Adipocyte (in vitro differentiated cells): ENCODE results near the gene RAPGEF2.

Source experiments
- DNase-seq: peaks from one replicate; pipeline ENCODE4 v3.0.0-alpha.2; 2015; ENCODE audit warnings: low read depth
- H3K27me3 ChIP-seq: replicated peaks from 2 replicates; pipeline ENCODE4 v1.7.0; 2013; ENCODE audit warnings: mild to moderate bottlenecking, low read length, moderate library complexity; ENCODE audit not compliant: control insufficient read depth, insufficient read depth
- H3K36me3 ChIP-seq: 2 replicates; pipeline ENCODE4 v1.7.0; 2013; ENCODE audit warnings: low read length, mild to moderate bottlenecking, moderate library complexity; ENCODE audit not compliant: control insufficient read depth, insufficient read depth, severe bottlenecking
- H3K4me1 ChIP-seq: 2 replicates; pipeline ENCODE4 v1.7.0; 2013; ENCODE audit warnings: mild to moderate bottlenecking, low read length, moderate library complexity; ENCODE audit not compliant: control insufficient read depth, insufficient read depth
- H3K4me3 ChIP-seq: 2 replicates; pipeline ENCODE4 v1.7.0; 2013; ENCODE audit warnings: mild to moderate bottlenecking, low read length, moderate library complexity
- H3K9ac ChIP-seq: 2 replicates; pipeline ENCODE4 v1.7.0; 2013; ENCODE audit warnings: mild to moderate bottlenecking, low read length, moderate library complexity
- H3K9me3 ChIP-seq: 2 replicates; pipeline ENCODE4 v1.7.0; 2013; ENCODE audit warnings: mild to moderate bottlenecking, low read length, moderate library complexity; ENCODE audit not compliant: control insufficient read depth

The RAPGEF2 gene

DNA sequence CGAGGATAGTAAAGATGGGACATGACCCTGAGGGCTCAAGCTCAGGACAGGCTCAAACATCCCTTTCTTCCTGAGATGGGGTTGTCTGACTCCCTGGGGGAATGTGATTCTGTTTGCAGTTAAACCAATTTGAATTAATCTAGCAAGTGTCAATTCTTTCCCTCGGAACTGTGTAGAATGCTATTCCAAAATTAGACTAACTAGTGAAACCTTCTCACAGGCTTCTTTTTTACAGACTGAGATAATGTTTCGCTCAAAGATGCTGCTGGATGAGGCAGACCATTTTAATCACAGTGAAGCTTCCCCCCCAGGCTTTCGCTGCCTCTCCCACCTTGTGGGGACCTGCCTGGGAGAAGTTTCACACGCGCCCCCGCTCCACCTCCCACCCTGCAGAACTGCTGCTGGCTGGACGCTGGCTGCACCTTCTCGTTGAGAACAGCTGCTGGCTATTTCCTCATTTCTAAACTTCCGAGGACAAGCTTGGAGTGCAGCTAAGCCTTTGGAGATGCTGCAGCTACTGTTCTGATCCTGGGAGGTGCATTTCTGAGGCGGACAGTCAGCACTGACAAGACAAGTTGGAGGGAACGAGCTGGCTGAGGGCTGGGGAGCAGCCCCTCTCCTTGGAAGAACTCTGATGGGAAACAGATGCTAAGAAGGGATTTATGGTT lies 297.8 kb downstream of the RAPGEF2 start:
- Histone ChIP-seq H3K9me3 (no peaks in the 10 kb centered on the region), H3K36me3 (no peaks in the 10 kb centered on the region), H3K9ac (no peak overlapping the region), H3K27me3 (no peaks in the 10 kb centered on the region), H3K4me3 (peak overlapping the region; percentile 24), H3K4me1 (peaks cover 26% of the 10 kb centered on the region)
- DNase-seq, result peak; percentile 45

DNA sequence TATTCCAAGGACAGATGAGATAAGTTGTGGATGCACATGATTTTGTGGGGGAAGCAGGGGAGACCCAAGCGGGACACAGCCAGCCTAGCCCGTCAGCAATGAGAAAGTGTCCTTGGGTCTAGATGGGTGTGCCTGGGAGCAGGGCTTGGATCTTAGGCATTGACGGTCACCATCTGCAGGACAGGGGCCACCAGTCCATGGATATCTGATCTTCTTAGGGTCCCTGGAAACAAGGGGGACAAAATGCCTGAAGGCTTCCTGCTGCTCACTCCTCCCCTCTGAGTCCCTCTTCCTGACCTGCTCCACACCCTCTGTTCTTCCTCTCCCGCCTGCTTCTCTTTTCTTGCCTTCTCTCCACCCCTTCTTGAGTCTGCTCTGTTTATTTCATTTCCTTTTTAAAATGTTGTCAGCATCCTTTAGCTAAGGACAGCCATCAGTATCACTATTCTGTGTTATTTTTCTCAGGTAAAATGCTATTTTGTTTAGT lies 298.4 kb downstream of the RAPGEF2 start:
- Histone ChIP-seq H3K9ac (no peak overlapping the region), H3K9me3 (no peaks in the 10 kb centered on the region), H3K27me3 (no peaks in the 10 kb centered on the region), H3K36me3 (no peaks in the 10 kb centered on the region), H3K4me1 (peaks cover 26% of the 10 kb centered on the region), H3K4me3 (peak overlapping the region; percentile 24)
- no peak for DNase-seq

DNA sequence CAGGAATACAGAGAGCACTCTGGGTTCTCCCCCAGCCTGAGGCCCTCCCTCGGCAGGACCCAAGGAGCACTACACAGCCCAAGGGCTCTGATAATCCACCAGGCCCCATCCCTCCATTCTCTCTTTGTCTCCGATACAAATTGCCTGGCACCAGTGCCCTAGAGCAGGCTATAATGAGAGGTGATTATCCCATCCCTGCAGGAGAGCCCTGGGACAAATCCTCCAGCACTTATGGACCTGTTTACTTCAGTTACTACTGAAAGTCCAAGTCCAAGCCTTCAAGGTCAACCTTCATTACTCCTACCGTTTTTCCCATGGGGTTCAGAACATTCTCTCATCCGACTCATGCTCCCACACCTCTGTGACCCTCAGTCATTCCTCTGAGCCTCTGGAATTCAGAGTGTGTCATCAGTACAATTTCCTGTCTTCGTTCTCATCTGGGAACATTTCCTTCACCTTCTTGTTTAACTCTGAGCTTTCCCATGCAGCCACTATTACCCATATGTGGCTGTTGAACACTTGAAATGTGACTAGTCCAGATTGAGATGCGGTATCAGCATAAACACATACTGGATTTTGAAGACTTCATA lies 299.0 kb downstream of the RAPGEF2 start:
- Histone ChIP-seq H3K9ac (no peak overlapping the region), H3K4me3 (no peak overlapping the region), H3K9me3 (no peaks in the 10 kb centered on the region), H3K27me3 (no peaks in the 10 kb centered on the region), H3K36me3 (no peaks in the 10 kb centered on the region), H3K4me1 (peaks cover 26% of the 10 kb centered on the region)
- peak; percentile 21 for DNase-seq
